ENCODE measurements around the gene ARHGAP11A.

ARHGAP11A gene

DNA sequence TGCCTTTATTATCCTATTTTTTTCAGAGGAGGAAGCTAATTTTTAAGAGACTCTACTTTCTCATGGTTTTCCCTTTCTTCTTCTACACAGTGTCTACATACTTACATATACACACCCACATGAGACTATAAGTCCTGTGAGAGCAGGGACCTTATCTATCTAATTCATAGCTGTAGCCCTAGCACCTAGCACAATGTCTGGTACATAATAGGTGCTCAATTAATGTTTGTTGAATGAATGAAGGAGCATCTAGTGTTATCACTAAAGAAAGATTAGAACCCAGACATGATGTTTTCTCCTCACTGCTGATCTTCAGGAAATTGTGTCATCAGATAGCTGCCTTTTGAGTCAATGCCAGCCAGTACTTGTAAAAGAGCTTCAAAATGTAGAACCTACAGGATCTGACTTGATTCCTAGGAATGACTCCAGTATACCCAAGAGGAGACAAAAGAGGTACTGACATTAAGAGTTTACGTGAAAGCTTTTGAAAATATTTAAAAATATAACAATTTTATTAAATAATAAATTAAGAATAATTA is 28.7 kb downstream of the ARHGAP11A start:
- Mint-ChIP-seq H3K27me3 (no peaks in the 10 kb centered on the region), H3K27ac (no peak overlapping the region), H3K9me3 (no peaks in the 10 kb centered on the region), H3K4me1 (ENCODE audit: low read depth) (no peaks in the 10 kb centered on the region), H3K36me3 (ENCODE audit: low read depth) (peaks cover 25% of the 10 kb centered on the region), H3K4me3 (no peak overlapping the region)

DNA sequence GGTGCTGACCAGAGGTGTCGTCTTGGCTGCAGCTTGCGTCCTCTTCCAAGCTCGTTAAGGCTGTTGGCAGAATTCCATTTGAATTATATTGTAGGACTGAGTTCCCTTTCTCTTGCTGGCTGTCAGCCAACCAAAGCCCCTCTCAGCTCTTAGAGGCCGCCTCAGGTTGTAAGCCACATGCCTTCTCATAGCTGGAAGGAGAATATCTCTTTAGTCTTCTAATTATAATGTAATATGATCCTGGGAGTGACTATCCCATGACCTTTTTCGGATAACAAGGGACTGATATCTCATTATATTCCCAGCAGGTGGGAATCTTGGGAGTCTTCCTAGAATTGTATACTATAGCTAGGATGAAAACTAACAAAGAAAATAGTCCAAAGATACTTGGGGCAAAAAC is 31.0 kb downstream of the ARHGAP11A start:
- no peak overlapping the region for H3K27ac Mint-ChIP-seq
- no peaks in the 10 kb centered on the region for H3K4me1 Mint-ChIP-seq (ENCODE audit: low read depth)
- no peaks in the 10 kb centered on the region for H3K9me3 Mint-ChIP-seq
- no peak overlapping the region for H3K4me3 Mint-ChIP-seq
- no peaks in the 10 kb centered on the region for H3K27me3 Mint-ChIP-seq
- H3K36me3 Mint-ChIP-seq (ENCODE audit: low read depth): peaks cover 6% of the 10 kb centered on the region

DNA sequence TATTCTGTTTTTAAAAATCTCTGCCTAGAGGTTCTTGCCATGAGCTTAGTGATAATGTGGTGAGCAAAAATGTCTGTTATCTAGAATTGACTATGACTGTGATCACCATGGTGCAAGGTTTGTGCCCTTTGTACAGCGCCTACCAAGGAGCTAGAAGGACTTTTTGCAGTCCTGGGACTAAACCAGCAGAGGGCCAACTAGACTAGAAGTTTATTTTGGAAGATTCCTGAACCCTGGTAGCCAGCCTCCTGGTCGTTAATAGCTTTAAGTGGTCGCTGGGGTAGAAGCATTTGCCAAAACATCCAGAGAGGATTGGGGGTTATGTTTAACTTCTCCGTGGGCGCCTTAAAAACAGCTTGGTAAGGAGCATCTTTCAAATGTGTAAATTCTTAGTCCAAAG is 34.0 kb downstream of the ARHGAP11A start:
- no peaks in the 10 kb centered on the region for H3K9me3 Mint-ChIP-seq
- H3K4me3 Mint-ChIP-seq: no peak overlapping the region
- H3K36me3 Mint-ChIP-seq (ENCODE audit: low read depth): no peaks in the 10 kb centered on the region
- H3K27ac Mint-ChIP-seq: no peak overlapping the region
- H3K4me1 Mint-ChIP-seq (ENCODE audit: low read depth): no peaks in the 10 kb centered on the region
- H3K27me3 Mint-ChIP-seq: no peaks in the 10 kb centered on the region

GRCh38 chr15:32651229-32651837 is 36.0 kb downstream of the ARHGAP11A start:
- no peaks in the 10 kb centered on the region for H3K27me3 Mint-ChIP-seq
- H3K36me3 Mint-ChIP-seq (ENCODE audit: low read depth): no peaks in the 10 kb centered on the region
- no peaks in the 10 kb centered on the region for H3K9me3 Mint-ChIP-seq
- no peak overlapping the region for H3K27ac Mint-ChIP-seq
- no peak overlapping the region for H3K4me3 Mint-ChIP-seq
- no peaks in the 10 kb centered on the region for H3K4me1 Mint-ChIP-seq (ENCODE audit: low read depth)

- no peaks in the 10 kb centered on the region for H3K9me3 Mint-ChIP-seq
- no peaks in the 10 kb centered on the region for H3K36me3 Mint-ChIP-seq (ENCODE audit: low read depth)
- H3K27me3 Mint-ChIP-seq: no peaks in the 10 kb centered on the region
- H3K4me3 Mint-ChIP-seq: no peak overlapping the region
- H3K4me1 Mint-ChIP-seq (ENCODE audit: low read depth): peaks cover 5% of the 10 kb centered on the region
- no peak overlapping the region for H3K27ac Mint-ChIP-seq
Observed at GRCh38 chr15:32652178-32652577, 36.9 kb downstream of the ARHGAP11A start.

- no peaks in the 10 kb centered on the region for H3K36me3 Mint-ChIP-seq (ENCODE audit: low read depth)
- H3K27ac Mint-ChIP-seq: no peak overlapping the region
- no peaks in the 10 kb centered on the region for H3K27me3 Mint-ChIP-seq
- no peaks in the 10 kb centered on the region for H3K9me3 Mint-ChIP-seq
- H3K4me3 Mint-ChIP-seq: no peak overlapping the region
- peaks cover 10% of the 10 kb centered on the region for H3K4me1 Mint-ChIP-seq (ENCODE audit: low read depth)
Observed at GRCh38 chr15:32656091-32656490, 40.8 kb downstream of the ARHGAP11A start.

DNA sequence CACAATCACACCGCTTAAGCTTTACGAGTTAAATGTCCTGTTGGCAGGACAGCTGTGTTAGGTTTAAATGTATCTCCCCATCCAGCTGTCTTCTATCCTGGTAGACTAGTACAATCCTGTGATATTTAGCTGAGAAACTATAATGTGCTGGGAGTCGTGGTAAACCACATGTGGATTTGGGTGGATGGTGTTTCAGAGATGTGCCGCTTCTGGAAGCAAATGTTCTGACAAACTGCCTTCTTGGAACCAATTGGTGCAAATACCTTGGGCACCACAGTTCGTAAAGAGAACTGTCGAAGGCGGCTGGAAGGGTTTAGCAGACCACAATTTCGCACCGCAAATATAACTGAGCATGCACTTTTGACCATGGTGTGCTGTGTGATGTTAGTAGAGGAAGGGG is 41.2 kb downstream of the ARHGAP11A start:
- H3K4me1 Mint-ChIP-seq (ENCODE audit: low read depth): peaks cover 10% of the 10 kb centered on the region
- H3K27ac Mint-ChIP-seq: no peak overlapping the region
- no peaks in the 10 kb centered on the region for H3K36me3 Mint-ChIP-seq (ENCODE audit: low read depth)
- no peaks in the 10 kb centered on the region for H3K9me3 Mint-ChIP-seq
- H3K4me3 Mint-ChIP-seq: no peak overlapping the region
- no peaks in the 10 kb centered on the region for H3K27me3 Mint-ChIP-seq

DNA sequence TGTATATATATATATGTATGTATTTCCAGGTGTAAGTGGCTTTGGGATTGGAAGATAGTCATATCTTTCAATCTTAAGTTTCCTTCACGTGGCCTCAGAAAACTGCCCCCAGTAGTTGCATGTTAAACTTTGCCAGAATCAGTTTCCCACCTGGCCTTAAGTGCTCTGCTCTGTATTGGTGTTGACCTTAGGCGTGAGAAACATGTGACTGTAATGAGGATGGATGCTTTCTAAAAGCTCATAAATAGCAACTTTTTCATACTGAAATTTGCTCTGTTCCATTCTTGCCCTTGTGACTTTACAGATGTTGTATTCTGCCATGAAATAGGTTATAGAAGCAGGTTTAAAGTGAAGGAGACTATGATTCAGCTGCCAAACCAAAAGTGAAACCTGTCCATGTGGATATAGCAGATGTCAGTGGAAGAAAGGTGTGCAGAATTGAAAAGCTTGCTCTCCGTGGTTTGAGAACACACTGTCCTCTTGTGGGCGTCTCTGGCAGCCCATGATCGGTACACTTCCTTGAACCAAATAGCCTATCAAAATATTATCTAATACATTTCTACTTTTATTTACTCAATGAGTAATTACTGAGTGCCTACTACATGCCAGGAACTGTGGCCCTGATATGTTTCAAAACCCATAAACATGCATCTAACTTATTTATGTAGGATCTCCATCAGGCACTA is 42.0 kb downstream of the ARHGAP11A start:
- Mint-ChIP-seq H3K4me1 (ENCODE audit: low read depth) (peaks cover 10% of the 10 kb centered on the region), H3K9me3 (no peaks in the 10 kb centered on the region), H3K4me3 (no peak overlapping the region), H3K27ac (no peak overlapping the region), H3K36me3 (ENCODE audit: low read depth) (no peaks in the 10 kb centered on the region), H3K27me3 (no peaks in the 10 kb centered on the region)

GRCh38 chr15:32657941-32658340 is 42.6 kb downstream of the ARHGAP11A start:
- Mint-ChIP-seq H3K9me3 (no peaks in the 10 kb centered on the region), H3K4me1 (ENCODE audit: low read depth) (peaks cover 13% of the 10 kb centered on the region), H3K4me3 (no peak overlapping the region), H3K27me3 (no peaks in the 10 kb centered on the region), H3K36me3 (ENCODE audit: low read depth) (no peaks in the 10 kb centered on the region), H3K27ac (no peak overlapping the region)

DNA sequence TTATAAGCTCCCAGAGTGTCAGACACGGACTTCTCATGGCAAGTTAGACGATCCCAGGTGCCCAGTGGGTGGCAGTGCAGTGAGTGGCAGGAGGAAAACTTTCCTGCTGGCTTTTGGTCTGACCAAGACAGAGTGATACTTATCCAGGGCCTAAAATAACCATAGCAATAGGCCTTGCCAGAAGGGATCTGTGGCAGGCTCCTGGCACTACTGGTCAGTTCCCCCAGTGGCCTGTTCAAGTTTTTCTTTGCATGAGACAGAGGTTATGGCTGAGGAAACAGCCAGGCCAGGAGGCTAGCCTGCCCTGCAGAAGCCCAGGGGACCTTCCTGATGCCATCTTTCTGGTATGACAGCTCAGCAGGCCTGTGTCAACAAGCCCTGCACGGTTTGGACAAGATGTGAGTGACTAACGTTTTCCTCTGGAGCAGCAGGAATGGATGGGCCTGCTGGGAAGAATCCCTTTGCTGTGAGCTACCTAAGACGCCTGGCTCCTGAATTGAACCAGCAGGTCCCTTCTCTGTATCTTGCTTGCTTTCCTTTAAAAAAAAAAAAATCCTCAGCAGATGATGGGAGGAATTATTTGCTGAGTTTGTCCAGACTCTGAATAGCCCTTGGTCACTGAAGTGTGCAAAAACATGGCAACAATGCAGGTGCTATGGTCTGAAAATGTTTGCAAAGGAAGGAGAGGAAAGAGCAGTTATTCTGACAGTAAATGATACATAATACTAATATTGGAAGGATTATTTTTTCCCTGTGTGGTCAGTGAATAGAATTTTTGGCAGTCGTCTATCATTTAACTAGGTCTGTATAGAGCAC is 44.2 kb downstream of the ARHGAP11A start:
- Mint-ChIP-seq H3K36me3 (ENCODE audit: low read depth) (no peaks in the 10 kb centered on the region), H3K4me3 (no peak overlapping the region), H3K9me3 (no peaks in the 10 kb centered on the region), H3K4me1 (ENCODE audit: low read depth) (peaks cover 13% of the 10 kb centered on the region), H3K27ac (no peak overlapping the region), H3K27me3 (no peaks in the 10 kb centered on the region)

DNA sequence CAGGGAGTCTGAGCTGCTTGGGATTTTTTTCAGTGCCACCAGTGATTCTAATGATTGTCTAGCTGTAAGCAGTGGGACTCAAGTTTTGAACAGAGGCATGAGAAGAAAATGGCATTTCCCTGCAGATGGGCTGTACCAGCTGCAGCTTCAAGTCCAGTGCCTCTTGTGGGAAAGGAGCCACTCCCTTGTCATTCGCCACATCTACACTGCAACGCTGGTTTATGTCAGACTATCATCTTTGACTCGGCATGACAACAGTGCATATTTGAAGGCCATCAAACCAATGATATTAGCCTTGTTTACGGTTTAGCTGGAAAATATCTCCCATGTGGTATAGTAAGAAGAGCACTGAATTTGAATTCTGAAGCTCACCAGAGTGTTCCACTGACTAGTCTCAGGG is 48.4 kb downstream of the ARHGAP11A start:
- no peaks in the 10 kb centered on the region for H3K9me3 Mint-ChIP-seq
- peaks cover 2% of the 10 kb centered on the region for H3K4me1 Mint-ChIP-seq (ENCODE audit: low read depth)
- H3K36me3 Mint-ChIP-seq (ENCODE audit: low read depth): no peaks in the 10 kb centered on the region
- H3K27ac Mint-ChIP-seq: no peak overlapping the region
- no peak overlapping the region for H3K4me3 Mint-ChIP-seq
- H3K27me3 Mint-ChIP-seq: no peaks in the 10 kb centered on the region

GRCh38 chr15:32664796-32665195 is 49.5 kb downstream of the ARHGAP11A start:
- Mint-ChIP-seq H3K36me3 (ENCODE audit: low read depth) (no peaks in the 10 kb centered on the region), H3K27me3 (no peaks in the 10 kb centered on the region), H3K9me3 (no peaks in the 10 kb centered on the region), H3K4me3 (no peak overlapping the region), H3K27ac (no peak overlapping the region), H3K4me1 (ENCODE audit: low read depth) (peaks cover 2% of the 10 kb centered on the region)

DNA sequence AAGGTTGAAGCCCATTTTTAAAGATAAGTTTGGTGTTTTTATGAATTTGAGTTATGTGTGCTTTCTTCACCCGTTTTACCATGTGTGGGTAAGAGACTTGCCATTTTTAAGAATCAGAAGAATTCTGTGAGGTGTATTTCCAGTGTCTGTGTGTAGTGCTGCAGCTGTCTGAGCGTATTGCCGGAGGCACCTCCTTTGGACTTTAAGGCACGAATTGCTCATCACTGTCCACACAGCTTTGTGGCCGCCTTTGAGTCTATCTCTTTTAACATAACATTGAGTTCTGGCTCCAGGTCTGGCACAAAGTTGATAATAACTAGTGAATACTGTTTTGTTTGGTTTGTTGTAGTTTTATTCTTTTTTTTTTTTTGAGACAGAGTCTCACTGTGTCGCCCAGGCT is 52.0 kb downstream of the ARHGAP11A start:
- H3K4me1 Mint-ChIP-seq (ENCODE audit: low read depth): peaks cover 2% of the 10 kb centered on the region
- no peaks in the 10 kb centered on the region for H3K27me3 Mint-ChIP-seq
- H3K9me3 Mint-ChIP-seq: no peaks in the 10 kb centered on the region
- H3K4me3 Mint-ChIP-seq: no peak overlapping the region
- no peak overlapping the region for H3K27ac Mint-ChIP-seq
- no peaks in the 10 kb centered on the region for H3K36me3 Mint-ChIP-seq (ENCODE audit: low read depth)

DNA sequence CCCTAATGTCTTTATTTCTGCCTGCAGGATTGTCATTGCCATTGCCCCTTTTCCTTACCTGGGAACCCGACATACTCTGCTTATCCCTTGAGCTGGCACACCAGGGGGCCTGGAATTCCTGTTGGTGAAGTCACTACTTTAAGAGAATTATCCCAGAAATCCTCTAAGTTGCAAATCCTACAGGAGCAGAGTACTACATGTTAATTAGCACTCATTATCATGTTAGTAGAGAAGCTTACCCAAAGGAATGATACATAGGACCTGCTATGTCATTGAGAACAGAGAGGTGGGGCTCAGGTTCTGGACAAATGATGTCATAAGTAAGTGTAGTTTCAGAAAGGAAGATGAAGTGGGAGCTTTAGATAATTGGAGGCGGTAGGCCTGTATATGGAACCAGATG is 53.6 kb downstream of the ARHGAP11A start:
- Mint-ChIP-seq H3K4me1 (ENCODE audit: low read depth) (no peaks in the 10 kb centered on the region), H3K4me3 (no peak overlapping the region), H3K36me3 (ENCODE audit: low read depth) (no peaks in the 10 kb centered on the region), H3K9me3 (no peaks in the 10 kb centered on the region), H3K27ac (no peak overlapping the region), H3K27me3 (no peaks in the 10 kb centered on the region)

GRCh38 chr15:32669896-32670611 is 54.8 kb downstream of the ARHGAP11A start:
- no peaks in the 10 kb centered on the region for H3K9me3 Mint-ChIP-seq
- H3K27me3 Mint-ChIP-seq: no peaks in the 10 kb centered on the region
- no peaks in the 10 kb centered on the region for H3K4me1 Mint-ChIP-seq (ENCODE audit: low read depth)
- H3K36me3 Mint-ChIP-seq (ENCODE audit: low read depth): no peaks in the 10 kb centered on the region
- H3K4me3 Mint-ChIP-seq: no peak overlapping the region
- no peak overlapping the region for H3K27ac Mint-ChIP-seq
